K562 (cell line): ENCODE measurements around the gene PIGV. TPM values are rescaled to one million over a fixed set of nuclear protein-coding genes. Genes with fewer than 3 reads are reported as not detected.

Source experiments
- BACH1 ChIP-seq: fragments of 200-800 bp; sonication (Bioruptor generic); IDR thresholded peaks from 2 replicates; pipeline ENCODE4 v1.6.1; 2016; ENCODE audit warnings: missing genetic modification characterization, missing compliant biosample characterization
- ELF2 ChIP-seq: fragments of 250-450 bp; sonication (Bioruptor Pico); IDR thresholded peaks from 2 replicates; pipeline ENCODE4 v1.5.0; 2021; ENCODE audit warnings: mild to moderate bottlenecking
- HDAC8 ChIP-seq: fragments of 450-650 bp; IDR thresholded peaks from 2 replicates; pipeline ENCODE4 v1.6.1; 2016; ENCODE audit warnings: mild to moderate bottlenecking, missing genetic modification characterization, moderate library complexity, missing compliant biosample characterization
- NFRKB ChIP-seq: fragments of 450-650 bp; IDR thresholded peaks from 2 replicates; pipeline ENCODE4 v1.6.1; 2016; ENCODE audit warnings: low read depth
- SAFB ChIP-seq: fragments of 200-400 bp; formaldehyde crosslinking; IDR thresholded peaks from 2 replicates; pipeline ENCODE4 v1.6.1; 2017; ENCODE audit warnings: low read depth, low read length, borderline replicate concordance
- SIN3B ChIP-seq: fragments of 450-650 bp; IDR thresholded peaks from 2 replicates; pipeline ENCODE4 v1.6.1; 2017; ENCODE audit warnings: low read depth, mild to moderate bottlenecking, moderate library complexity
- TAF9B ChIP-seq: fragments of 450-650 bp; IDR thresholded peaks from 2 replicates; pipeline ENCODE4 v1.6.1; 2018; ENCODE audit warnings: mild to moderate bottlenecking; ENCODE audit not compliant: partially characterized antibody
- XRCC4 ChIP-seq: IDR thresholded peaks from one replicate; pipeline ENCODE4 v1.6.1; 2011; ENCODE audit not compliant: insufficient read depth, insufficient read length; ENCODE audit errors: extremely low read depth
- YY1 ChIP-seq, 3 experiments: IDR thresholded peaks; 2 replicates each; pipeline ENCODE4 v1.6.1; 2011; ENCODE audit warnings: low read length in 2 of 3, mild to moderate bottlenecking in 2 of 3, moderate library complexity in 2 of 3, borderline replicate concordance in 1 of 3, control low read depth in 1 of 3, low read depth in 1 of 3; ENCODE audit not compliant: insufficient read depth in 3 of 3, insufficient replicate concordance in 2 of 3, control insufficient read depth in 1 of 3, insufficient read length in 1 of 3; ENCODE audit errors: extremely low read depth in 1 of 3
- ZEB2 ChIP-seq: fragments of 450-650 bp; IDR thresholded peaks from 2 replicates; pipeline ENCODE4 v1.6.1; 2016
- ZKSCAN1 ChIP-seq: fragments of 150-350 bp; IDR thresholded peaks from 2 replicates; pipeline ENCODE4 v1.6.1; 2016; ENCODE audit warnings: low read depth, low read length
- ZNF239 ChIP-seq: fragments of 250-450 bp; sonication (Bioruptor Pico); IDR thresholded peaks from 2 replicates; pipeline ENCODE4 v1.4.0; 2020; ENCODE audit warnings: mild to moderate bottlenecking
- ZNF583 ChIP-seq: fragments of 250-450 bp; sonication (Bioruptor Pico); IDR thresholded peaks from 2 replicates; pipeline ENCODE4 v1.4.0; 2020
- ZNF696 ChIP-seq: fragments of 250-450 bp; sonication (Bioruptor Pico); conservative IDR thresholded peaks from 2 replicates; pipeline ENCODE4 v1.4.0; 2020; ENCODE audit warnings: mild to moderate bottlenecking, moderate library complexity
- polyA plus RNA-seq, 8 experiments: library from polyadenylated mRNA; depleted of rRNA in 4 of 8; stranded (reverse) in 5 of 8; unstranded in 3 of 8; fragments of >200 nt; fragmentation: Nextera tagmentation in 2 of 8; fragmentation: Illumina TruSeq in 1 of 8; extraction: Ambion mirVana in 2 of 8; extraction: Trizol in 1 of 8; gene quantifications; 2 replicates each; pipeline versions ENCODE4 v1.2.1 to v1.2.3, GENCODE V29; 2011 to 2014; ENCODE audit warnings: inconsistent platforms in 1 of 8, missing spikeins in 1 of 8
- total RNA-seq, 7 experiments: library from RNA; depleted of rRNA in 6 of 7; stranded (reverse); fragments of >200 nt in 6 of 7; fragmentation: Illumina TruSeq in 2 of 7; extraction: Trizol in 2 of 7; gene quantifications; 2 replicates each; pipeline versions ENCODE4 v1.2.1 to v1.2.3, GENCODE V29; 2011 to 2021; ENCODE audit warnings: low replicate concordance in 1 of 7
- TF ChIP-seq, protein P1 (sequence below): fragments of 450-650 bp; formaldehyde crosslinking; IDR thresholded peaks from 2 replicates; pipeline ENCODE4 v1.4.0; 2020; ENCODE audit warnings: mild to moderate bottlenecking, moderate library complexity
- TF ChIP-seq, protein P2 (sequence below): IDR thresholded peaks from 2 replicates; pipeline ENCODE4 v1.6.1; 2011; ENCODE audit warnings: borderline replicate concordance, low read depth, mild to moderate bottlenecking, moderate library complexity, low read length; ENCODE audit not compliant: insufficient read depth, poor library complexity, severe bottlenecking
- TF ChIP-seq, protein P3 (sequence below): fragments of 250-450 bp; sonication (Bioruptor Pico); IDR thresholded peaks from 2 replicates; pipeline ENCODE4 v1.4.0; 2020

Gene PIGV
- total and polyA plus RNA-seq, 9 of the 15 experiments (the other 6 are each of a cell fraction or from before 2014, with no cell fraction given) = 8.4 to 21.8 (median 11.7) TPM

DNA sequence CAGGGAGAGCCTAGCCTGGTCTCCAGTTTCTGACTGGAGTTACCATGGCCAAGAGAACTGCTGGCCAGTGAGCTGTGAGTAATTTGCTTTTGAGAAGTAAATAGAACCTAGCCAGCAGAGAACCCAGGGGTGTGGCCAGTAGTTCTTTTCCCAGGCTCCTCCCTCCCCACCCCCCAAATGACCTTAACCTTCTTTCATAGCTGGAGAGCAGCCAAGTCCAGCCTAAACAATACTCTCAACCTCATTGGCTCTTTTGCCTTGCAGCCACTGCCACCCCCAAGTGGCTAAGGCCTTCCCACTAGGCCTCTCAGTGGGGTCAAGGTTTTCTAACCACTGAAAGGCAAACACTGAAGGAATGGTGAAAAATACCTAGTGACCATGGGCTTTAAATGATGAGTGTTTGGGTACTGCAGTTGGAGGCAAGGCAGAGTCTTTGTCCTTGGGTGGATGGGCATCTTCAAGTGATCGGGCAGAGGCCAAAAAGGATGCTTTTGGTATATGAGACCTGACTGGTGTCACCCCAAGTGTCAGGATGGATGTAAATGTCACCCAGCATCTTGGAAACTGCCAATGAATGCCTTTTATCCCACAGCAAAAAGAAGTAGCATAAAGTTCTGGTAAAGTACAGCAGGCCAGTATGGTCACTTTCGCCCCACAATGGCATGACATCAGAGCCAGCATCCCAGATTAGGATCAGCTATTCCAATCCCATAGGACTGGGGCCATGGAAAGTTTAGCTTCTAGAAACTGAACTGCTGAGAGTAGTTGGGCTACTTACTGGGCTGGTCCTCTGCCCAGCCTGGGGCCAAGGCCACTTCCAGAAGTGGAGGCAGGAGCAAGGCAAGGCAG lies 3.5 kb upstream of the PIGV start (continued):
- TF ChIP-seq YY1 (IDR thresholded peaks at IDR 0.05; ENCODE audit: borderline replicate concordance in 1 of 3, control insufficient read depth in 1 of 3, extremely low read depth in 1 of 3, insufficient read depth in 3 of 3, insufficient read length in 1 of 3, insufficient replicate concordance in 2 of 3, low read depth in 1 of 3, low read length in 2 of 3) (no peak), ELF2 (no peak), SAFB (no peak), BACH1 (no peak), TAF9B (no peak), ZNF583 (no peak), ZNF239 (CRISPR knock-in tag) (no peak), HDAC8 (tag) (no peak), XRCC4 (no peak), ZKSCAN1 (peak; percentile 10; the same call in 1 of the 2 replicates), SIN3B (no peak), NFRKB (no peak), ZEB2 (no peak), ZNF696 (CRISPR knock-in tag) (no peak)
- TF ChIP-seq, protein P1, sequence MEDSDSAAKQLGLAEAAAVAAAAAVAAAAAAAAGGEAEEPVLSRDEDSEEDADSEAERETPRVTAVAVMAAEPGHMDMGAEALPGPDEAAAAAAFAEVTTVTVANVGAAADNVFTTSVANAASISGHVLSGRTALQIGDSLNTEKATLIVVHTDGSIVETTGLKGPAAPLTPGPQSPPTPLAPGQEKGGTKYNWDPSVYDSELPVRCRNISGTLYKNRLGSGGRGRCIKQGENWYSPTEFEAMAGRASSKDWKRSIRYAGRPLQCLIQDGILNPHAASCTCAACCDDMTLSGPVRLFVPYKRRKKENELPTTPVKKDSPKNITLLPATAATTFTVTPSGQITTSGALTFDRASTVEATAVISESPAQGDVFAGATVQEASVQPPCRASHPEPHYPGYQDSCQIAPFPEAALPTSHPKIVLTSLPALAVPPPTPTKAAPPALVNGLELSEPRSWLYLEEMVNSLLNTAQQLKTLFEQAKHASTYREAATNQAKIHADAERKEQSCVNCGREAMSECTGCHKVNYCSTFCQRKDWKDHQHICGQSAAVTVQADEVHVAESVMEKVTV (CRISPR knock-in tag) = no peak
- TF ChIP-seq, protein P2, sequence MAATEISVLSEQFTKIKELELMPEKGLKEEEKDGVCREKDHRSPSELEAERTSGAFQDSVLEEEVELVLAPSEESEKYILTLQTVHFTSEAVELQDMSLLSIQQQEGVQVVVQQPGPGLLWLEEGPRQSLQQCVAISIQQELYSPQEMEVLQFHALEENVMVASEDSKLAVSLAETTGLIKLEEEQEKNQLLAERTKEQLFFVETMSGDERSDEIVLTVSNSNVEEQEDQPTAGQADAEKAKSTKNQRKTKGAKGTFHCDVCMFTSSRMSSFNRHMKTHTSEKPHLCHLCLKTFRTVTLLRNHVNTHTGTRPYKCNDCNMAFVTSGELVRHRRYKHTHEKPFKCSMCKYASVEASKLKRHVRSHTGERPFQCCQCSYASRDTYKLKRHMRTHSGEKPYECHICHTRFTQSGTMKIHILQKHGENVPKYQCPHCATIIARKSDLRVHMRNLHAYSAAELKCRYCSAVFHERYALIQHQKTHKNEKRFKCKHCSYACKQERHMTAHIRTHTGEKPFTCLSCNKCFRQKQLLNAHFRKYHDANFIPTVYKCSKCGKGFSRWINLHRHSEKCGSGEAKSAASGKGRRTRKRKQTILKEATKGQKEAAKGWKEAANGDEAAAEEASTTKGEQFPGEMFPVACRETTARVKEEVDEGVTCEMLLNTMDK = no peak
- TF ChIP-seq, protein P3, sequence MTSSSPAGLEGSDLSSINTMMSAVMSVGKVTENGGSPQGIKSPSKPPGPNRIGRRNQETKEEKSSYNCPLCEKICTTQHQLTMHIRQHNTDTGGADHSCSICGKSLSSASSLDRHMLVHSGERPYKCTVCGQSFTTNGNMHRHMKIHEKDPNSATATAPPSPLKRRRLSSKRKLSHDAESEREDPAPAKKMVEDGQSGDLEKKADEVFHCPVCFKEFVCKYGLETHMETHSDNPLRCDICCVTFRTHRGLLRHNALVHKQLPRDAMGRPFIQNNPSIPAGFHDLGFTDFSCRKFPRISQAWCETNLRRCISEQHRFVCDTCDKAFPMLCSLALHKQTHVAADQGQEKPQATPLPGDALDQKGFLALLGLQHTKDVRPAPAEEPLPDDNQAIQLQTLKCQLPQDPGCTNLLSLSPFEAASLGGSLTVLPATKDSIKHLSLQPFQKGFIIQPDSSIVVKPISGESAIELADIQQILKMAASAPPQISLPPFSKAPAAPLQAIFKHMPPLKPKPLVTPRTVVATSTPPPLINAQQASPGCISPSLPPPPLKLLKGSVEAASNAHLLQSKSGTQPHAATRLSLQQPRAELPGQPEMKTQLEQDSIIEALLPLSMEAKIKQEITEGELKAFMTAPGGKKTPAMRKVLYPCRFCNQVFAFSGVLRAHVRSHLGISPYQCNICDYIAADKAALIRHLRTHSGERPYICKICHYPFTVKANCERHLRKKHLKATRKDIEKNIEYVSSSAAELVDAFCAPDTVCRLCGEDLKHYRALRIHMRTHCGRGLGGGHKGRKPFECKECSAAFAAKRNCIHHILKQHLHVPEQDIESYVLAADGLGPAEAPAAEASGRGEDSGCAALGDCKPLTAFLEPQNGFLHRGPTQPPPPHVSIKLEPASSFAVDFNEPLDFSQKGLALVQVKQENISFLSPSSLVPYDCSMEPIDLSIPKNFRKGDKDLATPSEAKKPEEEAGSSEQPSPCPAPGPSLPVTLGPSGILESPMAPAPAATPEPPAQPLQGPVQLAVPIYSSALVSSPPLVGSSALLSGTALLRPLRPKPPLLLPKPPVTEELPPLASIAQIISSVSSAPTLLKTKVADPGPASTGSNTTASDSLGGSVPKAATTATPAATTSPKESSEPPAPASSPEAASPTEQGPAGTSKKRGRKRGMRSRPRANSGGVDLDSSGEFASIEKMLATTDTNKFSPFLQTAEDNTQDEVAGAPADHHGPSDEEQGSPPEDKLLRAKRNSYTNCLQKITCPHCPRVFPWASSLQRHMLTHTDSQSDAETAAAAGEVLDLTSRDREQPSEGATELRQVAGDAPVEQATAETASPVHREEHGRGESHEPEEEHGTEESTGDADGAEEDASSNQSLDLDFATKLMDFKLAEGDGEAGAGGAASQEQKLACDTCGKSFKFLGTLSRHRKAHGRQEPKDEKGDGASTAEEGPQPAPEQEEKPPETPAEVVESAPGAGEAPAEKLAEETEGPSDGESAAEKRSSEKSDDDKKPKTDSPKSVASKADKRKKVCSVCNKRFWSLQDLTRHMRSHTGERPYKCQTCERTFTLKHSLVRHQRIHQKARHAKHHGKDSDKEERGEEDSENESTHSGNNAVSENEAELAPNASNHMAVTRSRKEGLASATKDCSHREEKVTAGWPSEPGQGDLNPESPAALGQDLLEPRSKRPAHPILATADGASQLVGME (CRISPR knock-in tag) = no peak; the same call in 1 of the 2 replicates
